Endothelial cell of umbilical vein (primary cell): ENCODE measurements around the gene PRKX.

Experiments used
- CTCF ChIP-seq, 2 donors: IDR thresholded peaks; 1 replicate in 1 of 2; 2 replicates in 1 of 2; pipeline ENCODE4 v1.5.1; 2011; ENCODE audit warnings: low read length in 2 of 2, mild to moderate bottlenecking in 2 of 2, moderate library complexity in 2 of 2, control low read depth in 1 of 2, inconsistent platforms in 1 of 2, low read depth in 1 of 2; ENCODE audit not compliant: insufficient read depth in 1 of 2; ENCODE audit errors: extremely low read depth in 1 of 2
- EZH2 ChIP-seq: IDR thresholded peaks from 2 replicates; pipeline ENCODE4 v1.6.1; 2012; ENCODE audit warnings: borderline replicate concordance, low read depth, mild to moderate bottlenecking, moderate library complexity, low read length, inconsistent platforms; ENCODE audit not compliant: severe bottlenecking
- POLR2A ChIP-seq: IDR thresholded peaks from 2 replicates; pipeline ENCODE4 v1.6.1; 2012; ENCODE audit warnings: low read depth, mild to moderate bottlenecking, control low read depth, low read length
- POLR2AphosphoS5 ChIP-seq: IDR thresholded peaks from 2 replicates; pipeline ENCODE4 v1.6.1; 2012; ENCODE audit warnings: low read depth, mild to moderate bottlenecking, control low read depth, low read length, moderate library complexity; ENCODE audit not compliant: insufficient read depth
- TF ChIP-seq, protein P1 (sequence below): IDR thresholded peaks from 2 replicates; pipeline ENCODE4 v1.6.1; 2011; ENCODE audit not compliant: insufficient read depth, insufficient read length

DNA sequence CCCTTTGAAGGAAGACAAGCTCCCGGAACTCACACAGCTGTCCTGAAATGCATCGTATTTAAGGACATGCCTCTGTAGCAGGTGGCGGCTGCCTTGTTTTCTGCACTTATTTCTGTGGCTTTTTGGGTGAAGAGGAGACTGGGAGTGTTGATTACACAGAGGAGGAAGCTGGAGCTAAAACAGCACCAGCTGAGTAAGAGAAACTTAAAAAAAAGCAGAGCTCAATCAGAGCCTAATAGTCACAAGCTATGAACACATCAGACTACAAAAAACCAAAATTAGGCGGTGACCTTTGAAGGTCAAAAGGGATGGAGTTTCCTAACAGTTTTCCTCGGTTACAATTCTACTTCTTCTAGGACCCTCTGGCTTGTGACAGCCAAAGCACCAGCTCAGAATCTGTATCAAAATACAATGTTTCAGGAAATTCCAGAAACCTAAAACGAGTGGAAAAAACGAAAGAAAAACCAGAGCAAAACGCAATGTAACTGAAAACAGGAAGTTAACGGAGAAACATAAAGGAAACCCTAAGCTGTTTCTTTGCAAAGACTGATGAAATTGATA, 13.5 kb downstream of the PRKX start:
- TF ChIP-seq CTCF (IDR thresholded peaks at IDR 0.05; ENCODE audit: extremely low read depth in 1 of 2, insufficient read depth in 1 of 2, low read depth in 1 of 2, low read length in 2 of 2) (no peak), POLR2AphosphoS5 (no peak), POLR2A (no peak), EZH2 (no peak)
- TF ChIP-seq, protein P1, sequence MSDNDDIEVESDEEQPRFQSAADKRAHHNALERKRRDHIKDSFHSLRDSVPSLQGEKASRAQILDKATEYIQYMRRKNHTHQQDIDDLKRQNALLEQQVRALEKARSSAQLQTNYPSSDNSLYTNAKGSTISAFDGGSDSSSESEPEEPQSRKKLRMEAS: no peak
